HG03095 (cell line): ENCODE measurements around the gene MT4.
A peak's percentile ranks its signal among the peaks of the same experiment; 100 is the strongest.
"Not testable (repeated sequence)": the region's sequence is repeated elsewhere in the genome, so short reads cannot be mapped to it uniquely, and the experiment has no call there.

Source experiments
- ATAC-seq: cut with Tn5 transposase; IDR thresholded peaks from one replicate; pipeline ENCODE4 v1.9.1; 2021; ENCODE audit warnings: moderate library complexity; ENCODE audit not compliant: unreplicated experiment

The MT4 gene

GRCh38 chr16:56558024-56558747 is 6.7 kb upstream of the MT4 start:
- no peak for ATAC-seq

GRCh38 chr16:56559109-56559508 is 5.8 kb upstream of the MT4 start:
- ATAC-seq, result no peak

GRCh38 chr16:56560447-56560846 is 4.4 kb upstream of the MT4 start:
- ATAC-seq, result no peak

- ATAC-seq, result no peak
These were observed 3.7 kb upstream of the MT4 start for GRCh38 chr16:56561126-56561525.

GRCh38 chr16:56569971-56570370 is 5.1 kb downstream of the MT4 start:
- ATAC-seq, result no peak

- ATAC-seq, result no peak
These were observed 6.7 kb downstream of the MT4 start for GRCh38 chr16:56571525-56571924.

GRCh38 chr16:56574625-56575024 is 9.8 kb downstream of the MT4 start:
- ATAC-seq, result no peak

GRCh38 chr16:56576585-56577299 is 11.9 kb downstream of the MT4 start:
- ATAC-seq, result peak; percentile 96

- no peak for ATAC-seq
These were observed 12.4 kb downstream of the MT4 start for GRCh38 chr16:56577300-56577625.

- ATAC-seq, result no peak
These were observed 15.6 kb downstream of the MT4 start for GRCh38 chr16:56580391-56581048.

GRCh38 chr16:56582911-56583310 is 18.0 kb downstream of the MT4 start:
- not testable (repeated sequence) for ATAC-seq

GRCh38 chr16:56583351-56584168 is 18.7 kb downstream of the MT4 start:
- no peak for ATAC-seq

GRCh38 chr16:56584276-56584675 is 19.4 kb downstream of the MT4 start:
- no peak for ATAC-seq

- no peak for ATAC-seq
These were observed 23.9 kb downstream of the MT4 start for GRCh38 chr16:56588781-56589140.

- ATAC-seq, result no peak
These were observed 24.5 kb downstream of the MT4 start, which contains the start of gene MT3 for GRCh38 chr16:56589141-56590039. Gene MT3, plus strand, starts transcription at chr16:56589528. Its CDS starts 63 bp downstream, at chr16:56589591.

GRCh38 chr16:56591377-56592060 is 26.6 kb downstream of the MT4 start:
- no peak for ATAC-seq

- ATAC-seq, result no peak
These were observed 28.9 kb downstream of the MT4 start for GRCh38 chr16:56593573-56594291.

GRCh38 chr16:56594292-56594619 is 29.4 kb downstream of the MT4 start:
- no peak for ATAC-seq

GRCh38 chr16:56600398-56600999 is 35.6 kb downstream of the MT4 start:
- ATAC-seq, result no peak
